Transverse colon (tissue), 4 donors: ENCODE results near the gene ATAD3C. TPM values are rescaled to one million over a fixed set of nuclear protein-coding genes. Genes with fewer than 3 reads are reported as not detected.

ENCODE experiments used
- DNase-seq: peaks from one replicate; pipeline ENCODE4 v3.0.0-alpha.2; 2019
- H3K27ac ChIP-seq, 4 donors: fragments of 200-600 bp; sonication (generic); 2 replicates each; pipeline ENCODE4 v1.5.1; 2016 to 2018; ENCODE audit warnings: inconsistent platforms in 4 of 4
- H3K27me3 ChIP-seq: fragments of 200-600 bp; sonication (generic); 2 replicates; pipeline ENCODE4 v1.5.1; 2017; ENCODE audit warnings: inconsistent platforms
- H3K36me3 ChIP-seq, 4 donors: fragments of 200-600 bp; sonication (generic); 2 replicates each; pipeline ENCODE4 v1.5.1; 2017 to 2019; ENCODE audit warnings: inconsistent platforms in 4 of 4
- H3K4me1 ChIP-seq, 4 donors: fragments of 200-600 bp; sonication (generic); 2 replicates each; pipeline ENCODE4 v1.5.1; 2017 to 2020; ENCODE audit warnings: inconsistent platforms in 4 of 4
- H3K4me3 ChIP-seq, 4 donors: fragments of 200-600 bp; sonication (generic); 1 replicate in 1 of 4; 2 replicates in 3 of 4; pipeline versions ENCODE4 v1.5.1 to v1.6.1; 2017 to 2019; ENCODE audit warnings: inconsistent platforms in 4 of 4
- H3K9me3 ChIP-seq, 2 donors: fragments of 200-600 bp; sonication (generic); 2 replicates each; pipeline ENCODE4 v1.5.1; 2017 to 2019; ENCODE audit warnings: inconsistent platforms in 2 of 2
- CTCF ChIP-seq, 5 experiments: fragments of 200-600 bp in 3 of 5; fragments of 450-650 bp in 2 of 5; sonication (generic) in 3 of 5; IDR thresholded peaks; 1 replicate in 2 of 5; 2 replicates in 3 of 5; pipeline ENCODE4 v1.5.1; 2016 to 2017; ENCODE audit warnings: antibody characterized with exemption in 5 of 5, inconsistent platforms in 3 of 5, mild to moderate bottlenecking in 2 of 5, moderate library complexity in 1 of 5
- EP300 ChIP-seq: sonication (generic); formaldehyde crosslinking; IDR thresholded peaks from one replicate; pipeline ENCODE4 v1.6.1; 2017; ENCODE audit warnings: antibody characterized with exemption, low read depth
- POLR2A ChIP-seq: fragments of 450-650 bp; IDR thresholded peaks from one replicate; pipeline ENCODE4 v1.6.1; 2016; ENCODE audit warnings: antibody characterized with exemption, mild to moderate bottlenecking, moderate library complexity
- POLR2AphosphoS5 ChIP-seq, 3 donors: sonication (generic); formaldehyde crosslinking; IDR thresholded peaks; one replicate each; pipeline ENCODE4 v1.6.1; 2016; ENCODE audit warnings: antibody characterized with exemption in 3 of 3
- WGBS, 2 donors: methylation state at CpG; one replicate each; pipeline ENCODE4 v1.1.5; 2018; ENCODE audit warnings: low coverage in 1 of 2; 5-methylcytosine and 5-hydroxymethylcytosine counted together
- in situ Hi-C, 4 donors: fragments of 200-750 bp; cut with MboI; loops; one replicate each; pipeline versions ENCODE4 v1.15.0 to v1.15.1; 2017; ENCODE audit warnings: low sequenced_read_pairs in 3 of 4, low pct_ligation_motif_present in 1 of 4, low pct_unique_long_range_greater_than_20kb in 1 of 4
- intact Hi-C: fragments of 100-400 bp; cut with DNase I; formaldehyde crosslinking; loops from one replicate; pipeline ENCODE4 v1.15.1; 2023; ENCODE audit warnings: low total_unique reads
- total RNA-seq, 4 donors: library from RNA; depleted of rRNA; stranded (reverse); fragments of >200 nt; gene quantifications; one replicate each; pipeline ENCODE4 v1.1.0, GENCODE V29; 2016

The ATAD3C gene
- total RNA-seq, 4 donors from 2014 or later = 0.75 to 1.3 (median 1.00) TPM; not detected in 1

DNA sequence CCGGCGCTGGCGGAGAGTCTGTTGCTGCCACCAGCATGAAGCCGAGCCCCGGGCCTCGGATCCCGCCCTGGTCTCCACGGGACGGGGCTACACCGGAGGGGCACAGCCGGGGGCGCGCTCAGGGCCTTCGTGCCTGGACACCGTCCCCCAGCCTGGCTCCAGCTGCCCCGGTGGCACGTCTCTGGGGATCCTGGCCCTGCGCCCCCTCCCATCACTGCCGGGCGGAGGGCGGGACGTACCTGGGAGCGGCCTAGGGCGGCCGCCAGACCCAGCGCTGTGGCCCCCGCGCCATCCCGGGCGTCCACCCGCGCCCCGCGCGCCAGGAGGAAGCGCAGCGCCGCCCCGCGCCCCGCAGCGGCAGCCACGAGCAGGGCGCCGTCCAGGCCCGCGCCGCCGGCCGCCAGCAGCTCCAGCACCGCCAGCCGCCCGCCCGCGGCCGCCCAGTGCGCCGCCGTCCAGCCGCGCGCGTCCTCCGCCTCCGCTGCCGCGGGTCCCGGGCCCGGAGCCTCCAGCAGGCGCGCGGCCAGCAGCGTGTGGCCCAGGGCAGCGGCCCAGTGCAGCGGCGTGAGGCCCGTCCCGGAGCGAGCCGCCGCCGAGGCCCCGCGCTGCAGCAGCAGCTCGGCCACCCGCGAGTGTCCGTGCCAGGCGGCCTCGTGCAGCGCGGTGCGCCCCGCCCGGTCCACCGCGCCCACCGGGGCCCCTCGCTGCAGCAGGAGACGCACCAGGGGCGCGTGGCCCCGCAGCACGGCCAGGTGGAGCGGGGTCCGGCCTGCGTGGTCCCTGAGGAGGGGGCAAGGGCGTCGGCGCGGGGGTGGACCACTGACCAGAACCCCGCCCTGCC, 29.5 kb upstream of the ATAD3C start:
- Histone ChIP-seq H3K9me3 (no peaks in the 10 kb centered on the region), H3K4me1 (peaks cover 0 to 15% (median 7%) of the 10 kb centered on the region in 4 donors), H3K27me3 (peaks cover 14% of the 10 kb centered on the region), H3K36me3 (no peaks in the 10 kb centered on the region), H3K27ac (peak overlapping the region; percentile 59 to 86 (median 76)), H3K4me3 (peak overlapping the region in 3 of 4 donors; percentile 24 to 44 (median 35))
- TF ChIP-seq EP300 (no peak), POLR2AphosphoS5 (IDR thresholded peaks at IDR 0.05) (no peak), POLR2A (no peak), CTCF (IDR thresholded peaks at IDR 0.05) (no peak)
- intact Hi-C loops (no loop called here), in situ Hi-C loops (no loop called here)
- no peak for DNase-seq
- WGBS, 2 donors = 49% methylated on average over 55 of the region's 112 CpGs; no CpG with 5 or more reads in 1 of the 2 donors

GRCh38 chr1:1420654-1421141, 28.8 kb upstream of the ATAD3C start:
- no peak for DNase-seq
- Histone ChIP-seq H3K4me1 (peaks cover 0 to 15% (median 7%) of the 10 kb centered on the region in 4 donors), H3K9me3 (no peaks in the 10 kb centered on the region), H3K27me3 (peaks cover 18% of the 10 kb centered on the region), H3K27ac (peak overlapping the region; percentile 4 to 44 (median 33)), H3K36me3 (no peaks in the 10 kb centered on the region), H3K4me3 (peak overlapping the region in 3 of 4 donors; percentile 14 to 36 (median 35))
- in situ Hi-C loops = no loop called here
- 72% methylated on average over 9 of the region's 12 CpGs; no CpG with 5 or more reads in 1 of the 2 donors for WGBS, 2 donors
- TF ChIP-seq EP300 (no peak), CTCF (IDR thresholded peaks at IDR 0.05) (no peak), POLR2A (no peak), POLR2AphosphoS5 (IDR thresholded peaks at IDR 0.05) (no peak)
- intact Hi-C loops = no loop called here

GRCh38 chr1:1421147-1421906, 28.2 kb upstream of the ATAD3C start, which contains the start of gene ANKRD65:
ANKRD65 (minus strand) TSS chr1:1421276; CDS start chr1:1421005, 271 bp downstream.
- intact Hi-C loops (no loop called here), in situ Hi-C loops (no loop called here)
- H3K9me3 ChIP-seq = no peaks in the 10 kb centered on the region
- no peaks in the 10 kb centered on the region for H3K36me3 ChIP-seq
- H3K27me3 ChIP-seq = peaks cover 23% of the 10 kb centered on the region
- no peak for DNase-seq
- no peak for TF ChIP-seq POLR2A
- TF ChIP-seq CTCF (IDR thresholded peaks at IDR 0.05) = no peak
- TF ChIP-seq EP300 = no peak
- TF ChIP-seq POLR2AphosphoS5 (IDR thresholded peaks at IDR 0.05) = no peak
- H3K4me3 ChIP-seq = peak within 1 kb of the TSS in 3 of 4 donors; percentile 14 to 36 (median 35)
- peak within 1 kb of the TSS; percentile 4 to 44 (median 33) for H3K27ac ChIP-seq
- 77% methylated on average over 18 of the region's 18 CpGs; no CpG with 5 or more reads in 1 of the 2 donors for WGBS, 2 donors
- H3K4me1 ChIP-seq = peaks cover 0 to 15% (median 7%) of the 10 kb centered on the region in 4 donors
